H9 (cell line): ENCODE data around the gene TTN. TPM values are rescaled to one million over a fixed set of nuclear protein-coding genes. Genes with fewer than 3 reads are reported as not detected.

Experiments
- DNase-seq: peaks from one replicate; pipeline ENCODE4 v3.0.0-alpha.2; 2017
- H2AFZ ChIP-seq: one replicate; pipeline ENCODE4 v1.6.1; 2013; ENCODE audit warnings: mild to moderate bottlenecking, low read length, control low read depth, moderate library complexity
- H2AK5ac ChIP-seq: 2 replicates; pipeline ENCODE4 v1.6.1; 2013; ENCODE audit warnings: low read length, control low read depth, mixed read lengths; ENCODE audit not compliant: insufficient read length
- H2BK120ac ChIP-seq: one replicate; pipeline ENCODE4 v1.6.1; 2013; ENCODE audit warnings: low read depth, mild to moderate bottlenecking, low read length, control low read depth, inconsistent platforms; ENCODE audit not compliant: poor library complexity, severe bottlenecking
- H2BK12ac ChIP-seq: 2 replicates; pipeline ENCODE4 v1.6.1; 2013; ENCODE audit warnings: low read length, control low read depth, mixed read lengths, low read depth; ENCODE audit not compliant: insufficient read length
- H2BK15ac ChIP-seq: 2 replicates; pipeline ENCODE4 v1.6.1; 2013; ENCODE audit warnings: low read depth, low read length, control low read depth
- H2BK20ac ChIP-seq: one replicate; pipeline ENCODE4 v1.6.1; 2013; ENCODE audit warnings: low read depth, mild to moderate bottlenecking, low read length, control low read depth, inconsistent platforms; ENCODE audit not compliant: poor library complexity, severe bottlenecking
- H2BK5ac ChIP-seq: 2 replicates; pipeline ENCODE4 v1.6.1; 2013; ENCODE audit warnings: low read length, control low read depth, mixed read lengths; ENCODE audit not compliant: insufficient read length
- H3K14ac ChIP-seq: 2 replicates; pipeline ENCODE4 v1.6.1; 2013; ENCODE audit warnings: low read length, control low read depth; ENCODE audit not compliant: insufficient read depth
- H3K18ac ChIP-seq: 2 replicates; pipeline ENCODE4 v1.6.1; 2013; ENCODE audit warnings: low read depth, mild to moderate bottlenecking, mixed read lengths, low read length, control low read depth; ENCODE audit not compliant: insufficient read length
- H3K23ac ChIP-seq: 2 replicates; pipeline ENCODE4 v1.6.1; 2013; ENCODE audit warnings: low read length, control low read depth, mixed read lengths, low read depth; ENCODE audit not compliant: insufficient read length
- H3K23me2 ChIP-seq: 2 replicates; pipeline ENCODE4 v1.6.1; 2013; ENCODE audit warnings: low read depth, mild to moderate bottlenecking, mixed read lengths, low read length, control low read depth; ENCODE audit not compliant: insufficient read length, poor library complexity, severe bottlenecking
- H3K27ac ChIP-seq: 2 replicates; pipeline ENCODE4 v1.5.1; 2013; ENCODE audit warnings: low read length, control low read depth, mixed read lengths, low read depth; ENCODE audit not compliant: insufficient read length
- H3K27me3 ChIP-seq: 2 replicates; pipeline ENCODE4 v1.6.1; 2013; ENCODE audit warnings: low read length, control low read depth, inconsistent platforms; ENCODE audit not compliant: insufficient read depth
- H3K4ac ChIP-seq: 2 replicates; pipeline ENCODE4 v1.6.1; 2013; ENCODE audit warnings: low read depth, mild to moderate bottlenecking, control low read depth, inconsistent platforms, low read length, moderate library complexity
- H3K4me1 ChIP-seq: 2 replicates; pipeline ENCODE4 v1.6.1; 2013; ENCODE audit warnings: low read length, control low read depth, inconsistent platforms; ENCODE audit not compliant: insufficient read depth
- H3K4me2 ChIP-seq: 2 replicates; pipeline ENCODE4 v1.6.1; 2013; ENCODE audit warnings: low read length, control low read depth, mixed read lengths; ENCODE audit not compliant: insufficient read length, insufficient read depth
- H3K56ac ChIP-seq: 2 replicates; pipeline ENCODE4 v1.6.1; 2013; ENCODE audit warnings: low read depth, mild to moderate bottlenecking, mixed read lengths, low read length, control low read depth; ENCODE audit not compliant: insufficient read length
- H3K79me1 ChIP-seq: 2 replicates; pipeline ENCODE4 v1.6.1; 2013; ENCODE audit warnings: low read depth, mild to moderate bottlenecking, moderate library complexity, low read length, control low read depth, inconsistent platforms; ENCODE audit not compliant: insufficient read depth, poor library complexity, severe bottlenecking
- H3K79me2 ChIP-seq: 2 replicates; pipeline ENCODE4 v1.6.1; 2013; ENCODE audit warnings: low read length, control low read depth, inconsistent platforms; ENCODE audit not compliant: insufficient read depth
- H3K9ac ChIP-seq: 2 replicates; pipeline ENCODE4 v1.6.1; 2013; ENCODE audit warnings: low read length, control low read depth, mixed read lengths; ENCODE audit not compliant: insufficient read length; ENCODE audit errors: extremely low read depth
- H3K9me3 ChIP-seq: one replicate; pipeline ENCODE4 v1.6.1; 2013; ENCODE audit warnings: low read depth, low read length, inconsistent platforms; ENCODE audit not compliant: control insufficient read depth
- H3T11ph ChIP-seq: one replicate; pipeline ENCODE4 v1.6.1; 2013; ENCODE audit warnings: mild to moderate bottlenecking, low read length, control low read depth, inconsistent platforms
- H4K20me1 ChIP-seq: one replicate; pipeline ENCODE4 v1.6.1; 2013; ENCODE audit not compliant: control insufficient read depth, insufficient read length, insufficient read depth
- H4K5ac ChIP-seq: 2 replicates; pipeline ENCODE4 v1.6.1; 2013; ENCODE audit warnings: low read depth, mild to moderate bottlenecking, mixed read lengths, low read length, control low read depth; ENCODE audit not compliant: insufficient read length
- H4K8ac ChIP-seq: replicated peaks from 2 replicates; pipeline ENCODE4 v1.6.1; 2013; ENCODE audit warnings: low read length, control low read depth, mixed read lengths, low read depth; ENCODE audit not compliant: insufficient read length
- H4K91ac ChIP-seq: 2 replicates; pipeline ENCODE4 v1.6.1; 2013; ENCODE audit warnings: low read depth, mild to moderate bottlenecking, moderate library complexity, mixed read lengths, low read length, control low read depth; ENCODE audit not compliant: insufficient read length
- H3K27ac Mint-ChIP-seq, 3 experiments: 2 replicates in 2 of 3; 3 replicates in 1 of 3; pipeline ENCODE4 v1.8.0; 2020 to 2021; ENCODE audit warnings: mixed read lengths in 3 of 3, mild to moderate bottlenecking in 1 of 3, moderate library complexity in 1 of 3
- H3K27me3 Mint-ChIP-seq: 2 replicates; pipeline ENCODE4 v1.8.0; 2021; ENCODE audit warnings: low read depth, mild to moderate bottlenecking, moderate library complexity, mixed read lengths
- H3K36me3 Mint-ChIP-seq, 3 experiments: 2 replicates in 2 of 3; 3 replicates in 1 of 3; pipeline ENCODE4 v1.8.0; 2020 to 2021; ENCODE audit warnings: low read depth in 3 of 3, mixed read lengths in 3 of 3; ENCODE audit not compliant: insufficient read depth in 1 of 3
- H3K4me1 Mint-ChIP-seq, 2 experiments: 2 replicates each; pipeline ENCODE4 v1.8.0; 2020; ENCODE audit warnings: mixed read lengths in 2 of 2
- H3K4me3 Mint-ChIP-seq, 2 experiments: 2 replicates in 1 of 2; 3 replicates in 1 of 2; pipeline ENCODE4 v1.8.0; 2020 to 2021; ENCODE audit warnings: mild to moderate bottlenecking in 2 of 2, mixed read lengths in 2 of 2, moderate library complexity in 1 of 2
- H3K9me3 Mint-ChIP-seq, 2 experiments: 2 replicates in 1 of 2; 3 replicates in 1 of 2; pipeline ENCODE4 v1.8.0; 2020; ENCODE audit warnings: mild to moderate bottlenecking in 2 of 2, mixed read lengths in 2 of 2, moderate library complexity in 1 of 2
- WGBS: extraction: QIAGEN DNeasy Blood & Tissue Kit; methylation state at CpG from one replicate; pipeline ENCODE4 v1.1.7; 2013; ENCODE audit warnings: missing lambda C conversion rate, low lambda C conversion rate, mixed read lengths; ENCODE audit not compliant: insufficient read length; ENCODE audit errors: extremely low coverage; 5-methylcytosine and 5-hydroxymethylcytosine counted together
- total RNA-seq: library from RNA; stranded (reverse); gene quantifications from 2 replicates; pipeline ENCODE4 v1.2.1, GENCODE V29; 2021
- TF ChIP-seq, protein P1 (sequence below): fragments of 200-600 bp; sonication (generic); conservative IDR thresholded peaks from 3 replicates; pipeline ENCODE4 v1.8.0; 2021; ENCODE audit warnings: antibody characterized with exemption, mild to moderate bottlenecking

Gene TTN
- total RNA-seq, 1 experiment from 2014 or later = 0.70 TPM

- Histone ChIP-seq H3K27me3 (no peaks in the 10 kb centered on the region), H2BK120ac (no peak overlapping the region), H3K79me1 (peaks cover 3% of the 10 kb centered on the region), H4K5ac (no peak overlapping the region), H3K23ac (no peak overlapping the region), H3K4ac (no peak overlapping the region), H3K18ac (no peak overlapping the region), H2BK20ac (no peak overlapping the region), H4K91ac (no peak overlapping the region), H2BK12ac (no peak overlapping the region), H3T11ph (no peak overlapping the region), H3K9ac (no peak overlapping the region), H3K4me1 (peaks cover 3% of the 10 kb centered on the region; the same call in 1 of the 2 replicates), H3K23me2 (no peaks in the 10 kb centered on the region), H3K4me2 (no peak overlapping the region), H2AFZ (no peak overlapping the region), H4K20me1 (no peaks in the 10 kb centered on the region), H4K8ac (no peak overlapping the region), H2BK15ac (no peak overlapping the region), H3K27ac (no peak overlapping the region), H3K14ac (no peak overlapping the region), H2BK5ac (no peak overlapping the region), H3K79me2 (peaks cover 3% of the 10 kb centered on the region; the same call in 1 of the 2 replicates), H3K56ac (no peak overlapping the region), H2AK5ac (no peak overlapping the region), H3K9me3 (no peaks in the 10 kb centered on the region)
- TF ChIP-seq, protein P1, sequence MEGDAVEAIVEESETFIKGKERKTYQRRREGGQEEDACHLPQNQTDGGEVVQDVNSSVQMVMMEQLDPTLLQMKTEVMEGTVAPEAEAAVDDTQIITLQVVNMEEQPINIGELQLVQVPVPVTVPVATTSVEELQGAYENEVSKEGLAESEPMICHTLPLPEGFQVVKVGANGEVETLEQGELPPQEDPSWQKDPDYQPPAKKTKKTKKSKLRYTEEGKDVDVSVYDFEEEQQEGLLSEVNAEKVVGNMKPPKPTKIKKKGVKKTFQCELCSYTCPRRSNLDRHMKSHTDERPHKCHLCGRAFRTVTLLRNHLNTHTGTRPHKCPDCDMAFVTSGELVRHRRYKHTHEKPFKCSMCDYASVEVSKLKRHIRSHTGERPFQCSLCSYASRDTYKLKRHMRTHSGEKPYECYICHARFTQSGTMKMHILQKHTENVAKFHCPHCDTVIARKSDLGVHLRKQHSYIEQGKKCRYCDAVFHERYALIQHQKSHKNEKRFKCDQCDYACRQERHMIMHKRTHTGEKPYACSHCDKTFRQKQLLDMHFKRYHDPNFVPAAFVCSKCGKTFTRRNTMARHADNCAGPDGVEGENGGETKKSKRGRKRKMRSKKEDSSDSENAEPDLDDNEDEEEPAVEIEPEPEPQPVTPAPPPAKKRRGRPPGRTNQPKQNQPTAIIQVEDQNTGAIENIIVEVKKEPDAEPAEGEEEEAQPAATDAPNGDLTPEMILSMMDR = no peak
- Mint-ChIP-seq H3K9me3 (no peaks in the 10 kb centered on the region; a peak in 1 of 5 replicates), H3K27ac (no peak overlapping the region), H3K27me3 (no peaks in the 10 kb centered on the region), H3K4me3 (no peak overlapping the region), H3K4me1 (peaks cover 17 to 19% of the 10 kb centered on the region in 2 experiments), H3K36me3 (peaks cover 0 to 10% (median 4%) of the 10 kb centered on the region in 3 experiments; a peak in 3 of 7 replicates)
- no CpG with 5 or more reads among the region's 3 CpGs for WGBS
- DNase-seq = no peak
Measured at GRCh38 chr2:178485356-178485755, 321.9 kb downstream of the TTN start.
